NCI-H1417 (cell line): Measurements from ENCODE around the gene TRPV5.

Experiments
- DNase-seq, 3 experiments: peaks; one replicate each; lab custom pipeline; 2025; lab: John Stamatoyannopoulos, UW

Gene TRPV5

GRCh38 chr7:142940966-142941535, 7.5 kb upstream of the TRPV5 start:
- DNase-seq: no peak

DNA sequence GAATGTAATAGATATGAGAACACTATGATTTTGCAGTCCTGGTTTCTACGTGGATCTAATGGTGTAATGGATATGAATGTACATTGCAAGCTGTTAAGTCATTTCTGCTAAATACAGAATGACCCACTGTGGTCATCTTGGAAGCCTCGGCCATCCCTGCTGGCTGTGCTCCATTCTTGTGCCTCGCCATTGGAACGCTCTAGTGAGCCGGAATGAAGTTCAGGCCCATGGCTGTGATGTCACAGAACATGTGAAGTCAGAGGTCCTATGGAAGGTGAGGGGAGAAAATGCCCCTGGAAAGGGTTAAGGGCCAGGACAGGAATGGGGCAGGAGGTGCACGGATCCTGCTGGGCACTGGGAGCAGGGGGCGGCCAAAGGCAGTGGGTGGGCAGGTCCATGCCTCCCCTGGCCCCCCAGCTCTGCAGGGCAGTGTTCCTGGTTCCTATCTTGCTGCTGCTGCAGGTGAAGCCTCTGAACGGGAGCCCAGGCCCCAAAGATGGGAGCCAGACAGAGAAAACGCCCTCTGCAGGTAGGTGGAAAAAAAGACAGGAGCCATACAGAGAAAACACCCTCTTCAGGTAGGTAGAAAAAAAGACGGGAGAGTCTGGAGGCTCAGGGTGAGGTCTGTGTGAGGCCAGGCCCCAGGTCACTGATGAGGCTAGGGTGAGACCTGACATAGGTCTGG, 5.8 kb upstream of the TRPV5 start, which contains the start of gene LLCFC1:
TSS of gene LLCFC1 (plus strand) at position 259 of the 685 bp plus-strand sequence. CDS start at position 397, 138 bp downstream.
- no peak for DNase-seq

GRCh38 chr7:142938611-142939010, 5.1 kb upstream of the TRPV5 start:
- no peak for DNase-seq

- no peak for DNase-seq
Observed at GRCh38 chr7:142935941-142936565, 2.5 kb upstream of the TRPV5 start.

GRCh38 chr7:142934056-142934455, 510 bp upstream of the TRPV5 start:
- DNase-seq: no peak

DNA sequence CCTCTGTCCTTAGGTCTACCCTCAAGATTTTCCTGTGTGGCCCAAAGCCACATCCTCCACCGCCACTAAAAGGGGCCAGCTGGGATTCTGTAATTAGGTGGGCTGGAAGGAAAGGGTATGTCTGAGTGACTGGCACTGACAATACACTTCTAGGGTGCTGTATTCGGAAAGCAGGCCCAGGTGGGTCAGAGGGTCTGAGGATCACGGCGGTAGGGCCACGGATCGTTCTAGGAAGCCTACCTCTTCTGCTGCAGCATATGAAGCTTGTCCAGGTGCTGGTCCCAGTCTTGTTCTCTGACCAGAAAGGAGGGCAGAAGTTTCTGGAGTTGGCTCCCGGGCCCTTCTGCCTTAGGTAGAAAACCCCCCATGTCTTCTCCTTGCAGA, 462 bp downstream of the TRPV5 start:
- no peak for DNase-seq

DNA sequence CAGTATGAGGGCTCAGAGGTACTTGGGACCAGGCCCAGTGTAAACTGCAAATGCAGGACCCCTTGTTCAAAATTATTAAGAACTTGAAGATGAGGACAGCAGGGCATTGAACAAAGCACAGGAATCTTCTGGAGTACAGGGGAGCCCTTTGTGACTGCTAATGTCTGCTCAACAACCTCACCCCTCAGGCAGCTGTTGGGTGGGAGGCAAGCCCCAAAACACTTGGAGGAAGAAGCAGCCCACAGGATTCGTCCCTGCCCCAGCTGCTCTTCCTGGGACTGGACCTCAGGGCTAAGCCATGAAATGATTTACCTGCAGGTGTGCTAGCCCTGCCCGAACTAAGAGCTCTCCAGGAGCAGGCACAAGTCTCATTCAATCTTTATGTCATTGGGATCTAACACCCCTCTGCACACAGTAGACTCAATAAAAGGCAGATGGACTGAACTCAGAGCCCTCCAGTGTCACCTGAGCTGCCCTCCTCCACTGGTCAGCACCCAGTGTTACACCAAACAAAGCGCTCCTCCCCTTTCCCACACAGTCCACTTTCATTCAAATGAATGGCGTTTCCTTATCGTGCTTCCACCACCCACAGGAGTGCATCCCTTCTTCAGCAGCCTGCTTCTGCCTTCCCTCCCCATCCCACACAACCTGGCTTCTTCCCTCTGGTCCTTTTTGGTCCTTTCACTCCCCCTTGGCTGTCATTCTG, 1.0 kb downstream of the TRPV5 start:
- DNase-seq: no peak

- no peak for DNase-seq
Observed at GRCh38 chr7:142930126-142930730, 3.3 kb downstream of the TRPV5 start.

DNA sequence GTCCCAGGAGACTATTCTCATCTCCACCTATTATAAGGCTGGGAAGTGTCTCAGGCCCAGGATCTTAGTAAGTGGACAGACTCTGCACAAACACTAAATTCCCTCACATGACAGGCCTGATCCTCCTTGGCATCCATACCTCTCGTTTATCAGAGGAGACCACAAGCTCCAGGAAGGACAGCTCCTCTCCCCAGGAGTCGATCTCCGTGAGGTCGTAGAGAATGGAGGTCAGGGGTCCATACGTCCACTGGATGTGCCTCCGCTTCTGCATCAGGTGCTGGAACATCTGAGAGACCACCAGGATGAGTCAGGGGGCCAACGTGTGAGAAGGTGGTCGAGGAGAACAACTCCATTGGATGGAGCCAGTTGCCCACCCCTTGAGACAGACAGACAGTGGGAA, 5.6 kb downstream of the TRPV5 start:
- DNase-seq: no peak

- no peak for DNase-seq
Observed at GRCh38 chr7:142927085-142927745, 6.3 kb downstream of the TRPV5 start.

DNA sequence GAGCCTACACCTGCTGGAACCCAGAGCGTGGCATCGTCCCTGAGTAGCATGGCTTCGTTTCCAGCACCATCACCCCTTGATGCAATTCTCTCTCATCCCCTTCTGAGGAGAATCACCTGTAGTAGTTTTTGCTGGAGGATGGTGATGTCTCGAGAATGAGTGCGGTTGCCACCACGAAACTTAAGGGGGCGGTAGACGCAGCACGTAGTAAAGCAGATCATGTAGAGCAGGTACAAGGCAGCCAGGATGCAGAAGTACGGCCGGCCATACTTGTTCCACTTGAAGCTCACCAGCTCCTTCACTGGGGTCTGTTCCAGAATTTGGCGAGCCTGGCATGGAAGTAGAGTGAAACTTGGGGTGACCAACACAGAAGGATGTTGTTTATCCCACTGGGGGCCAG, 8.1 kb downstream of the TRPV5 start:
- DNase-seq: no peak

- DNase-seq: no peak
Observed at GRCh38 chr7:142923391-142923790, 10.2 kb downstream of the TRPV5 start.

DNA sequence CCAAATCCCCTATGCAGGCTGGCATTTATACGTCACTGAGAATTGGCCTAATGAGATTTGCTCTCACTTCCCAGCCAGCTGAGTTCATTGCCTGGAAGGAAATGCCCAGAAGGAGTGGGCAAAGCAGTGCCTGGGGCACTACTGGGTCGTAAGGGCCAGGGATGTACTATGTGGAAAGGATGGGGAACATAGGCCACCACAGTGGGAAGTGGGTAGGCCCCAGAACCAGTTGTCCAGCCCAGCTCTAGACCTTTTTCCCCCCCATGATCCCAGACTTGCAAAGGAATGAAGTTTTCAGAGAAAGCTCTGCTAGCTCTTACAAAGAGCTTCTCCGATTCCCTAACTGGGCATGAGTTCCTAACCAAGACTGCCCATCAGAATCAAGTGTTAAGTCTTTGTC, 13.9 kb downstream of the TRPV5 start:
- DNase-seq: no peak

DNA sequence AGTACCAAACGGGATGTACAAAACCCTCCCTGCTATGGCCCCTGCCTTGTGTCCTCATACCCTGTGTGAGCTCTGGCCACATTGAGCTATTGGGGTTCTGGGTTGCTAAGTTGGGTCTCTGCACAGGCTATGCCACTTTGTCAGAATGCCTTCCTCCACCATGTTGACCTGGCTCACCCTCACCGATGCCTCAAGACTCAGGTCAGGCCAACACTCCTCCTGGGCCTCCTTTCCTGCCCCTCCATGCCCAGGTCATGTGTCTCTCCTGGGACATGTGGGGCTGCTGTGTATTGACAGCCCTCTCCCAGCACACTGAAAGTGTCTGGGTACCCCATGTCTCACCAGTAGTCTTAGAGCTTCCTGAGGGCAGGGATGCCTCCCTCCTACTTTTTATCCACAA, 14.6 kb downstream of the TRPV5 start:
- no peak for DNase-seq

DNA sequence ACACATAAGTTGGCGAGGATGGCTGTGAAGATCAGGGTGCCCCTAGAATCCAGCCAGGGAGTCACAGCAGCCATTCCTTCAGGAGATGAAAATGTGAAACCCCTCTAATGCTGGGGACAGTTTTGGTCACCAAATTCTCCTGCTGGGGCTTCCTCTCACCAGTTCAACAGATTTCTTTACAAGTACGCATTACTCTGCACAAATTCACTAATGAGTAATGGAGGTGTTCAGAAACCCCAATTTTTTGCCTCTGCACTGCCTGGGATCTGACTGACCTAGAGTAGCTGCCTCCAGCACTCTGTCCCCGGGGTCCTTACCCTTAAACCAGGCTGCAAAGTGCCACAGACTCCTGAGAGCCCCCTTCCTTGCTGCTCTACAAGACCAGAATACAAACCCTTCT, 16.1 kb downstream of the TRPV5 start:
- no peak for DNase-seq

DNA sequence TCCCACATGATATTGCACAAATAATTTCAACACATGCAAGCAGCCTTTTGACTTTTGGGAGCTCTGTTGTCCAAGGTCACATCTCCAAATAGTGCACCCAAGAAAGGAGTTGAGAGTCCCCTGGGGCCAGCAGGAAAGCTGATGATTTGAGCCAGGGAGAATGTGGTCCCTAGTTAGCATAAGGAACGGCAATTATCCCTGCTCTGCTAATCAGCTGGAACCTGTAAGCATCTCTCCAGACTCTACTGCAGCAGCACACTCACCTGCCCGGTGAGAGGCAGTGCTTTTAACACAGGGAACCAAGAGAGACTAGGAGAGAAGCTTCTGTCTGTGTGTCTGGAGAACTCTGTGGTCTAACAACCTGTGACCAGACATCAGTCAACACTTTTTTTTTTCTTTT, 17.0 kb downstream of the TRPV5 start:
- DNase-seq: peak in 1 of 3 experiments; percentile 7

DNA sequence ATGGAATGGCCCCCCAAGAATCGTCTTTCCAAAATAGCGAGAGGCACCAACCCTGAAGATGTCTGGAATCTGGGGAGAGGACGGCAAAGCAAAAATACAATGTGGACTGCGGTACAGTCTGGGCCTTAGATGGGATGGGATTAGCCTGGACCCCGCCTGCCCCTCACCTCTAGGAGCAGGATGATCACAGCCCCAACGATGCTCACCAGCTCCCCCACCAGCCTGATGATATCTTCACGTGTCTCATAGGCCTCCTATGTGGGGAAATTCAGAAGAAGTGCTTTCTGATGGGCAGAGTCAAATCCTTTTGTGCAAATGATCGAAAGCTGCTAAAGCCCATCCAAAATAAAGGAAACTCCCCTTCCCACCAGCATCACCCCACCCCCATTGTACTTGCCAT, 18.2 kb downstream of the TRPV5 start:
- no peak for DNase-seq

DNA sequence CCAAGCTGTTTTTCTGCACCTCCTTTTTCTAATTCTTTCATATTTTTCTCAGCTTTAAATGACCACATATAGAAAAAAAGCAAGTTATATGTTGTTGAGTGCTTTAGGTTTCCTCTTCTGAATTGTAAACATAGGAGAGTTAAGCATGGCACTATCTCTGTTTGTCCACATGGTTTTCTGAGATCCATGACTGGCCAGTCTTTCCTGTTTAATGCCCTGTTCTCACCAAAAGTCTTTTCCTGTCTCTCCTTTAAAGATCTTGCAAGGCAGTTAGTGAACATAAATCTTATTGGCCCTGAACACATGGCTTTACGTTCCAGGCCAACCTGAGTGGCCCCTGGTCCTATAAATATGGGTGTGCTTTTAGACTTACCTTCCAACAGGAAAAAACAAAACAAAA, 19.4 kb downstream of the TRPV5 start:
- no peak for DNase-seq

DNA sequence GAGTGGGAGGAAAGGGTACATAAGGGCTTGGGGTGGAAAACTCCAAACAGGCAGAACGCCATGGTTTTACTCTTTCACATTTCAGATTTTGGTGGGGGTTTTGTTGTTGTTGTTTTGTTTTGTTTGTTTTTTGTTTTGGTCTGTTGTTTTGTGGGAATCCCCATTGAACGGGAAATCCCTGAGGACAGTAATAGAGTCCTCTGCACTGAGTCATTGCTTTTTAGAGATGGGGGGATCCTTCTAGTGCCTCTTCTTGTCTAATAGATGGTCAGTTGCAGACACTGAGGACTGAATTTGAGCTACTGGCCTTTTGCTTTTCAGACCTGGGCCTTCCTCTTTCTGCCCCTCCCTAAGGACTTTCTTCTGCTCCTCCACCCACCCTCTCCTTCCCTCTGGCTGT, 20.0 kb downstream of the TRPV5 start:
- DNase-seq: no peak

- no peak for DNase-seq
Observed at GRCh38 chr7:142913051-142913450, 20.5 kb downstream of the TRPV5 start.

DNA sequence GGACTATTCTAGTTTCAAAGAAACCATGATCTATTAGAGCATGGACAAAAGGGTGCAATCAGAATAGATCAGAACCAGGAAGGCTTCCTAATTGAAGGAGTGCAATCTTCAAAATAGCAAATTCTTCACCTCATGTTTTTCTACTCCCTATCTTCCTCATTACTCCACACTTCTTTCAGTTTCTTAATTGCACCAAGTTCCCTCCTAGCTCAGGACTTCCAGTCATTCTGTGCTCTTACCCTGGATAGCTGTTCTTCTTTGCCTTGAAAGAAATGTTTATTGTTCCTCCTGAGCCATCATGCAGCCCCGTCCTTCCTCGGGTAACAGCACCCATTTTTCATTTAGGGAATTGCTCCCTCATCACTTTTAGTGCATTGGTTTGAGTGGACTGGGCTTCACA, 23.1 kb downstream of the TRPV5 start:
- no peak for DNase-seq

GRCh38 chr7:142910031-142910433, 23.5 kb downstream of the TRPV5 start:
- no peak for DNase-seq
